Measurements from ENCODE around the gene SYT7. TPM values are rescaled to one million over a fixed set of nuclear protein-coding genes. Genes with fewer than 3 reads are reported as not detected.

SYT7 gene
- total RNA-seq, 6 experiments from 2014 or later, result 13.1 to 70.8 (median 31.6) TPM

DNA sequence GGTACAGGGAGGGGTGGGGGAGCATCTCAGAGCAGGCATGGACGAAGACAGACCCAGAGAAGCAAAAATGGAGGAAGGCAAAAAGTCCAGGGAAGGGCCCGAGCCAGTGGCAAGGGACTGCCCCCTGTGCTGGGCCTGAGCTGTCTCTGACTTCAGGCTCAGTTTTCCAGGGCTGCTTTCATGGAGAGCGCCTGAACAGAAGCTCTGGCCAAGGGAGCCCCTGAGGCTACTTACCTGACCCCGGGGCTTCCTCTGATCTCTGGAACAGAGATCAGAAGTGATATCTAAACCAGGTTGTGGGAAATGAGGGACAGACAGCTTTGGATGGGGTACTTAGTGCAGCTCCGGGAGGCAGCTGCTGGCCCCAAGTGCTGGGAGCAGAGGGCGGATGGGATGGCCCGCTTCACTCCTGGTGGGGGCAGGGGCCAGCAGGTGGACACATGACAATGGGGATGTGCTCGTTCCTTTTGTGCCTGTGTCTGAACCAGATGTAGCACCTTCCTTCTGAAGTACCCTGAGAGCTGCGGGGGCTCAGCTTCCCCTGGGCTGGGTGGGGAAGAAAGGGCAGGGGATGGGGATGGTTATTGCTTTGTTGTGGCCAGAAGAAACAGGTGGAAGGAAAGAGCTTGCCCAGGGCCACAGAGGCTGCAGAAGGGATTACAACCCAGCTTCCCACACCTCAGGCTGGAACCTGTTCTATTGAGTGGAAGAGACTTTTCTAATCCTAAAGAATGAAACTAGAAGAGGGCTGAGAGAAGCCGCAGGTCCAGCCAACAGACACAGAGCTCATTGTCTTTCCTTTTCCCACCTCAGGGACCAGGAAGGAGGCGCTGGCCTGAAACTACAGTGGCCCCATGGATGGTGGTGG is 66.6 kb downstream of the SYT7 start:
- no peak for TF ChIP-seq POLR2A (IDR thresholded peaks at IDR 0.05)
- TF ChIP-seq, protein P1, sequence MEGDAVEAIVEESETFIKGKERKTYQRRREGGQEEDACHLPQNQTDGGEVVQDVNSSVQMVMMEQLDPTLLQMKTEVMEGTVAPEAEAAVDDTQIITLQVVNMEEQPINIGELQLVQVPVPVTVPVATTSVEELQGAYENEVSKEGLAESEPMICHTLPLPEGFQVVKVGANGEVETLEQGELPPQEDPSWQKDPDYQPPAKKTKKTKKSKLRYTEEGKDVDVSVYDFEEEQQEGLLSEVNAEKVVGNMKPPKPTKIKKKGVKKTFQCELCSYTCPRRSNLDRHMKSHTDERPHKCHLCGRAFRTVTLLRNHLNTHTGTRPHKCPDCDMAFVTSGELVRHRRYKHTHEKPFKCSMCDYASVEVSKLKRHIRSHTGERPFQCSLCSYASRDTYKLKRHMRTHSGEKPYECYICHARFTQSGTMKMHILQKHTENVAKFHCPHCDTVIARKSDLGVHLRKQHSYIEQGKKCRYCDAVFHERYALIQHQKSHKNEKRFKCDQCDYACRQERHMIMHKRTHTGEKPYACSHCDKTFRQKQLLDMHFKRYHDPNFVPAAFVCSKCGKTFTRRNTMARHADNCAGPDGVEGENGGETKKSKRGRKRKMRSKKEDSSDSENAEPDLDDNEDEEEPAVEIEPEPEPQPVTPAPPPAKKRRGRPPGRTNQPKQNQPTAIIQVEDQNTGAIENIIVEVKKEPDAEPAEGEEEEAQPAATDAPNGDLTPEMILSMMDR (IDR thresholded peaks at IDR 0.05), result no peak
- no peaks in the 10 kb centered on the region for H3K27me3 ChIP-seq
- DNase-seq (no peak), ATAC-seq (peak in 1 of 4 donors; percentile 17)
- H3K9me3 ChIP-seq, result no peaks in the 10 kb centered on the region
- no peaks in the 10 kb centered on the region for H3K36me3 ChIP-seq
- H3K4me1 ChIP-seq, result peaks cover 0 to 4% (median 0%) of the 10 kb centered on the region in 4 donors
- intact Hi-C loops (cut with DNase I), result no loop called here
- no peak overlapping the region for H3K27ac ChIP-seq
- WGBS (ENCODE audit: insufficient coverage, low coverage, low lambda C conversion rate, missing lambda C conversion rate), result 47% methylated on average over 9 of the region's 11 CpGs
- H3K4me3 ChIP-seq, result no peak overlapping the region

DNA sequence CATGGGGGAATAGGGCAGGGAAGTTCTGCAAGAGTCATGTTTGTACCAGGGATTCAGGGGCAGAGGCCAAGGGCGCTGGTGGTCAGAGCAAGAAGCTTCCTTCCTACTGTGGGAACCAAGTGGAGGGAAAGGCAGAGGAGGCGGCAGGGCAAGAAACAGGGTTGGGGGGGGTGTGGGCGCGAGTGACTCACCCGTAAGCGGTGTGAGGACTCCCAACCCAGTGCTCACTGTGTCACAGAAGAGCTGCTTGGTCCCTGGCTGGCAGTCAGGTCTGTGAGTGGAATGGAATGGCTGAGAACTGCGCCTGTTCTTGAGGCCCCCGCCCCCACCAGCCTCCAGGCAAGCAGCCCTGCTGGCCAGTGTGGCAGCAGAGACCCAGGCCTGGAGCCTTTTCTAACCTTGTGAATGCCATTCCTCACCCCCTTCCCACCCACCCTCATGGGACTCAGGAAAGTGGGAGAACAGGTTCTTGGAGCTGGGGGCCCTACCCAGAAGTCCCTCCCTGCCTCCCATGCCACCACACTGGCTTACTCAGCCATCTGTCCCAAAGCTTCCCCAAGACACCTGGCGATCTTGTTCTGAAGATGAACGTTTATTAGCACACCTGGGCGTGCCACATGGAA is 67.6 kb downstream of the SYT7 start:
- no peak for DNase-seq

DNA sequence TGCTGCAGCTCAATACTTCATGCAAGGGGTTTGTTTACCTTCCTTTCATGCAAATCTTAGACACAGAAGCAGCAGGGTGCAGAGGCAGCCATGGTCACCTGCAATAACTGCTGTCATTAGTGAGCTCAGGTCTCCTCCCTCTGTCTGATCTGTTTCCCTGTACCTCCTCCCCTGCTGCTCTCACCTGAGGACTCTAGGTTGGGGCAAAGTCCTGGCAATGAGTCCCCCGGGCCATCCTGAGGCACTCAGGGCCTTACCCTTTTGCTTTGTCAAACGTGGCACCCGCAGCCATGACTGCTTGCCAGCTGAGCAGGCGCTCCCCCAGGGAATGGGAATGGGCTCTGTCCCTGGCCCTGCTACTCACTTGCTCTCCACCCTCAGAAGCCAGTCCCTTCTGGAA is 68.4 kb downstream of the SYT7 start:
- 55% methylated on average over 3 of the region's 4 CpGs for WGBS (ENCODE audit: insufficient coverage, low coverage, low lambda C conversion rate, missing lambda C conversion rate)
- no peak for DNase-seq
- Histone ChIP-seq H3K4me1 (peaks cover 0 to 9% (median 0%) of the 10 kb centered on the region in 4 donors), H3K27me3 (no peaks in the 10 kb centered on the region), H3K9me3 (no peaks in the 10 kb centered on the region), H3K36me3 (no peaks in the 10 kb centered on the region), H3K27ac (no peak overlapping the region), H3K4me3 (no peak overlapping the region)
- no peak for TF ChIP-seq POLR2A (IDR thresholded peaks at IDR 0.05)
- TF ChIP-seq, protein P1 (IDR thresholded peaks at IDR 0.05), result no peak
- intact Hi-C loops (cut with DNase I), result no loop called here
- ATAC-seq, result no peak

More for the DNA sequence above, 67.6 kb downstream of the SYT7 start:
- Histone ChIP-seq H3K4me3 (no peak overlapping the region), H3K9me3 (no peaks in the 10 kb centered on the region), H3K36me3 (no peaks in the 10 kb centered on the region), H3K27me3 (no peaks in the 10 kb centered on the region), H3K27ac (no peak overlapping the region), H3K4me1 (peaks cover 0 to 9% (median 0%) of the 10 kb centered on the region in 4 donors)
- intact Hi-C loops (cut with DNase I), result no loop called here
- no peak for ATAC-seq
- 25% methylated on average over 4 of the region's 11 CpGs for WGBS (ENCODE audit: insufficient coverage, low coverage, low lambda C conversion rate, missing lambda C conversion rate)
- TF ChIP-seq, protein P1 (IDR thresholded peaks at IDR 0.05), result no peak
- no peak for TF ChIP-seq POLR2A (IDR thresholded peaks at IDR 0.05)

DNA sequence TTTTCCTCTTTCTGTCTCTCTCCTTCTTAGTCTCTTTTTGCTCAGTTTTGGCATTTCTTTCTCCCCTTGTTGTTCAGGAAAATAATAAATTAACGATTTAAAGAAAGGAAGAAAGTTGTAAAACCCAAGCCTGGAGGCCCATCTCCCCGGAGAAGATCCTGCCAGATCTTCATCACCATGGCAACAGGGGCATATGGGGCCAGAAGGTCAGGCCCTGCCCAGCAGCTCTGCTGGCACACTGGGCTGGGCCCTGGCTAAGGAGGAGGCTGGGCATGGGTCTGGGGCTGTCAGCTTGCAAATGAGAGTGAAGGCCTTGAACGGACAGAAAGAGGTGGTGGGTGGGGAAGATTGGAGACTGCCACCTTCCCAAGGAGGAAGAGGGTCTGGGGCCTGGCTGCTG is 69.5 kb downstream of the SYT7 start:
- peaks cover 0 to 9% (median 0%) of the 10 kb centered on the region in 4 donors for H3K4me1 ChIP-seq
- TF ChIP-seq, protein P1 (IDR thresholded peaks at IDR 0.05), result no peak
- no peak for TF ChIP-seq POLR2A (IDR thresholded peaks at IDR 0.05)
- WGBS (ENCODE audit: insufficient coverage, low coverage, low lambda C conversion rate, missing lambda C conversion rate), result 54% methylated on average over 3 of the region's 3 CpGs
- H3K27me3 ChIP-seq, result no peaks in the 10 kb centered on the region
- H3K36me3 ChIP-seq, result no peaks in the 10 kb centered on the region
- ATAC-seq, result no peak
- no peaks in the 10 kb centered on the region for H3K9me3 ChIP-seq
- H3K27ac ChIP-seq, result no peak overlapping the region
- no peak overlapping the region for H3K4me3 ChIP-seq
- no peak for DNase-seq
- intact Hi-C loops (cut with DNase I), result no loop called here
